ENCODE results near the gene RNPEPL1. TPM values are rescaled to one million over a fixed set of nuclear protein-coding genes. Genes with fewer than 3 reads are reported as not detected.

Gene RNPEPL1
- total RNA-seq, 1 experiment from 2014 or later = 25.8 TPM

DNA sequence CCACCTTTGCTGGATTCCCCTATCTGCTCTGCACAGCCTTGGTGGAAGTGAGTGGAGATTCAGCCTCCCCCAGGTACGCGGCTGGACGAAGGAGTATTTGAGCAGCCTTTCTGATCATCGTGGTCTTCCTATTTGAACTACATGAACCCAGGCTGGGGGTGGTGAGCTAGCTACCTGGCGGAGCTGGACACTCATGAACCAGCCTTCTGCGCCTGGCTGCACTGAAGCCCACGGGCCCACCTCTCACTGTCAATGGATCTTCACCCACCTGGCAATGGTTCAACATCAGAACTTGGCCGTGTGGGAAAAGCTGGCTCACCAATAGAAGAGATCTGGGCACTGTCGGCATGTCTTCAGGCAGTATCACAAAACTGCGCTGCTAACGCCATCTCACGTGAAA, 45.9 kb upstream of the RNPEPL1 start:
- Histone ChIP-seq H2AFZ (ENCODE audit: low read length) (no peak overlapping the region), H3K79me2 (ENCODE audit: low read length) (no peaks in the 10 kb centered on the region), H3F3A (ENCODE audit: low read length, unreplicated experiment) (no peaks in the 10 kb centered on the region), H3K9ac (ENCODE audit: low read length) (no peak overlapping the region), H3K9me3 (ENCODE audit: low read length) (peaks cover 9% of the 10 kb centered on the region; the same call in 1 of the 2 replicates), H4K20me1 (ENCODE audit: low read length) (no peaks in the 10 kb centered on the region), H3K9me2 (replicated peaks; ENCODE audit: low read length) (no peaks in the 10 kb centered on the region), H3K4me1 (ENCODE audit: insufficient read depth, low read length) (no peaks in the 10 kb centered on the region), H3K36me3 (ENCODE audit: low read depth, low read length) (peaks cover 38% of the 10 kb centered on the region), H3K27ac (ENCODE audit: low read length) (no peak overlapping the region), H3K4me2 (ENCODE audit: low read length) (no peak overlapping the region), H3K27me3 (ENCODE audit: low read length) (no peaks in the 10 kb centered on the region), H3K4me3 (ENCODE audit: low read length) (no peak overlapping the region)
- ChIA-PET CTCF (no interaction called here), POLR2A (ENCODE audit: unreplicated experiment) (no interaction called here)
- BruUV-seq (replicated peaks) = no TSS peak
- DNase-seq (no peak), ATAC-seq (no peak)
- intact Hi-C loops (cut with micrococcal nuclease) = no loop called here
- TF ChIP-seq, protein P1, sequence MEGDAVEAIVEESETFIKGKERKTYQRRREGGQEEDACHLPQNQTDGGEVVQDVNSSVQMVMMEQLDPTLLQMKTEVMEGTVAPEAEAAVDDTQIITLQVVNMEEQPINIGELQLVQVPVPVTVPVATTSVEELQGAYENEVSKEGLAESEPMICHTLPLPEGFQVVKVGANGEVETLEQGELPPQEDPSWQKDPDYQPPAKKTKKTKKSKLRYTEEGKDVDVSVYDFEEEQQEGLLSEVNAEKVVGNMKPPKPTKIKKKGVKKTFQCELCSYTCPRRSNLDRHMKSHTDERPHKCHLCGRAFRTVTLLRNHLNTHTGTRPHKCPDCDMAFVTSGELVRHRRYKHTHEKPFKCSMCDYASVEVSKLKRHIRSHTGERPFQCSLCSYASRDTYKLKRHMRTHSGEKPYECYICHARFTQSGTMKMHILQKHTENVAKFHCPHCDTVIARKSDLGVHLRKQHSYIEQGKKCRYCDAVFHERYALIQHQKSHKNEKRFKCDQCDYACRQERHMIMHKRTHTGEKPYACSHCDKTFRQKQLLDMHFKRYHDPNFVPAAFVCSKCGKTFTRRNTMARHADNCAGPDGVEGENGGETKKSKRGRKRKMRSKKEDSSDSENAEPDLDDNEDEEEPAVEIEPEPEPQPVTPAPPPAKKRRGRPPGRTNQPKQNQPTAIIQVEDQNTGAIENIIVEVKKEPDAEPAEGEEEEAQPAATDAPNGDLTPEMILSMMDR (conservative IDR thresholded peaks at IDR 0.05; ENCODE audit: low read depth, low read length) = no peak
- TF ChIP-seq EZH2phosphoT487 (IDR thresholded peaks at IDR 0.05; ENCODE audit: borderline replicate concordance, low read length) (no peak), EZH2 (IDR thresholded peaks at IDR 0.05; ENCODE audit: low read length, unreplicated experiment) (no peak)

DNA sequence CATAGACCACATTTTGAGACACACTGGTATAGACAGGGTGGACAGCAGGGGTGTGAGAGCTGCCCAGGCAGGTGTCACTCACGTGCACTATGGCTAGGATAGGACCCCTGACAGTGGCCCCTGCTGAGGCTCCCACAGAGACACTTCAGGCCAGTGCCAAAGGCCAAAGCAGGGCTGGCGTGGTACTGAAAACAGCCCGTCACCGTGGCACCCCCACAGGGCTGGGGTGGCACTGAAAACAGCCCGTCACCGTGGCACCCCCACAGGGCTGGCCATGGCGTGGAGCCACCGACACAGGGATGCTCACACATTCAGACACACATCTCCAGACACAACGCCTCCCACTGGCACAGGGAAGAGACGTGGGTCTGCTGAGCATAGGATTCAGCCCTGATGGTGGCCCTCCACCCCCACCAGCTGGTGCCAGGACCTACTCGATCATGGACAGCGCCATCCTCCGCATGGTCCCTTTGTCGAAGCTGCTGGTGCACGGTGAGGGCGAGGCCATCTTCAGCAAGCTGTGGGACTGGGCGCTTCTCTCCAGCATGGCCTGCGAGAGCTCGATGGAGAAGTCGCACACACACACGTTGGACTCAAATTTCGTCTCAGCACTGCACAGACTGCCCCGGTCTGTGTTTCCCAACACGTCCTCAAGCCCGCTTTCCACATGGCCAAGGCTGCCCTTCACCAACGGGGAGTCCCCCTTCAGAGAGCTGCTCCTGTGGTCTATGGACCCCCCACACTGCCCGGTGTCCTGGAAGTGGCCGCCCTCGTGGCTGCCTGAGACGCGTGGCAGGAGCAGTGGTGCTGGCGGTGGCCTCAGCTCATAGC, 44.6 kb upstream of the RNPEPL1 start:
- peaks cover 9% of the 10 kb centered on the region; the same call in 1 of the 2 replicates for H3K9me3 ChIP-seq (ENCODE audit: low read length)
- DNase-seq (no peak), ATAC-seq (no peak)
- intact Hi-C loops (cut with micrococcal nuclease) = no loop called here
- no peak overlapping the region for H3K9ac ChIP-seq (ENCODE audit: low read length)
- H3K27ac ChIP-seq (ENCODE audit: low read length) = no peak overlapping the region
- H4K20me1 ChIP-seq (ENCODE audit: low read length) = no peaks in the 10 kb centered on the region
- H3K27me3 ChIP-seq (ENCODE audit: low read length) = no peaks in the 10 kb centered on the region
- H3K79me2 ChIP-seq (ENCODE audit: low read length) = no peaks in the 10 kb centered on the region
- ChIA-PET POLR2A (ENCODE audit: unreplicated experiment) (no interaction called here), CTCF (interaction anchor here (1.7 kb wide), 1 partner anchor 10 kb away, joined by 3 read pairs; no protein-coding TSS in a partner anchor)
- H3K9me2 ChIP-seq (replicated peaks; ENCODE audit: low read length) = no peaks in the 10 kb centered on the region
- H3K4me2 ChIP-seq (ENCODE audit: low read length) = no peak overlapping the region
- no peak overlapping the region for H2AFZ ChIP-seq (ENCODE audit: low read length)
- H3K36me3 ChIP-seq (ENCODE audit: low read depth, low read length) = peaks cover 38% of the 10 kb centered on the region
- H3K4me3 ChIP-seq (ENCODE audit: low read length) = no peak overlapping the region
- no peaks in the 10 kb centered on the region for H3F3A ChIP-seq (ENCODE audit: low read length, unreplicated experiment)
- TF ChIP-seq EZH2phosphoT487 (IDR thresholded peaks at IDR 0.05; ENCODE audit: borderline replicate concordance, low read length) (no peak), EZH2 (IDR thresholded peaks at IDR 0.05; ENCODE audit: low read length, unreplicated experiment) (no peak)
- TF ChIP-seq, protein P1 (conservative IDR thresholded peaks at IDR 0.05; ENCODE audit: low read depth, low read length) = no peak
- BruUV-seq (replicated peaks) = no TSS peak
- H3K4me1 ChIP-seq (ENCODE audit: insufficient read depth, low read length) = no peaks in the 10 kb centered on the region

Data from PC-3 (cell line).